Skeletal muscle tissue (tissue), 4 donors: ENCODE results near the gene DLX1. TPM values are rescaled to one million over a fixed set of nuclear protein-coding genes. Genes with fewer than 3 reads are reported as not detected.
"Not testable (repeated sequence)": the region's sequence is repeated elsewhere in the genome, so short reads cannot be mapped to it uniquely, and the experiment has no call there.

ENCODE experiments used
- H3K27ac ChIP-seq: one replicate; pipeline ENCODE4 v1.7.0; 2013; ENCODE audit warnings: mild to moderate bottlenecking, low read depth, low read length, inconsistent platforms
- H3K27me3 ChIP-seq, 3 donors: one replicate each; pipeline ENCODE4 v1.7.0; 2013; ENCODE audit warnings: low read length in 3 of 3; ENCODE audit not compliant: control insufficient read depth in 3 of 3, insufficient read depth in 3 of 3
- H3K36me3 ChIP-seq, 3 donors: one replicate each; pipeline ENCODE4 v1.7.0; 2013; ENCODE audit warnings: low read length in 3 of 3; ENCODE audit not compliant: control insufficient read depth in 3 of 3, insufficient read depth in 3 of 3
- H3K4me1 ChIP-seq, 3 donors: one replicate each; pipeline ENCODE4 v1.7.0; 2013; ENCODE audit warnings: low read length in 3 of 3, mild to moderate bottlenecking in 3 of 3; ENCODE audit not compliant: control insufficient read depth in 3 of 3, insufficient read depth in 3 of 3
- H3K4me3 ChIP-seq, 3 donors: one replicate each; pipeline ENCODE4 v1.7.0; 2013; ENCODE audit warnings: low read length in 3 of 3
- H3K9ac ChIP-seq, 3 donors: one replicate each; pipeline ENCODE4 v1.7.0; 2013; ENCODE audit warnings: low read length in 3 of 3, mild to moderate bottlenecking in 3 of 3, moderate library complexity in 2 of 3, low read depth in 1 of 3
- H3K9me3 ChIP-seq, 3 donors: one replicate each; pipeline ENCODE4 v1.7.0; 2013; ENCODE audit warnings: low read length in 3 of 3; ENCODE audit not compliant: control insufficient read depth in 3 of 3
- total RNA-seq: library from RNA; depleted of rRNA; stranded (reverse); fragments of >200 nt; gene quantifications from one replicate; pipeline ENCODE4 v1.2.3, GENCODE V29; 2014
- donor health status: Osteomylitis.

Gene DLX1
- total RNA-seq, 1 donor from 2014 or later: not detected

- H3K9ac ChIP-seq: no peak overlapping the region
- H3K36me3 ChIP-seq: peaks cover 0 to 20% (median 12%) of the 10 kb centered on the region in 3 donors
- H3K4me1 ChIP-seq: no peaks in the 10 kb centered on the region
- H3K27ac ChIP-seq: no peak overlapping the region
- no peaks in the 10 kb centered on the region for H3K9me3 ChIP-seq
- no peaks in the 10 kb centered on the region for H3K27me3 ChIP-seq
- no peak overlapping the region for H3K4me3 ChIP-seq
These were observed 21.9 kb upstream of the DLX1 start for GRCh38 chr2:172063446-172063845.

- H3K9ac ChIP-seq: no peak overlapping the region
- H3K36me3 ChIP-seq: peaks cover 0 to 20% (median 12%) of the 10 kb centered on the region in 3 donors
- no peaks in the 10 kb centered on the region for H3K9me3 ChIP-seq
- H3K27ac ChIP-seq: no peak overlapping the region
- H3K4me3 ChIP-seq: no peak overlapping the region
- no peaks in the 10 kb centered on the region for H3K4me1 ChIP-seq
- H3K27me3 ChIP-seq: no peaks in the 10 kb centered on the region
These were observed 20.2 kb upstream of the DLX1 start for GRCh38 chr2:172065111-172065510.

GRCh38 chr2:172066394-172066886 is 18.9 kb upstream of the DLX1 start:
- Histone ChIP-seq H3K9me3 (no peaks in the 10 kb centered on the region), H3K27ac (no peak overlapping the region), H3K9ac (no peak overlapping the region), H3K36me3 (peaks cover 0 to 20% (median 12%) of the 10 kb centered on the region in 3 donors), H3K4me1 (no peaks in the 10 kb centered on the region), H3K27me3 (no peaks in the 10 kb centered on the region), H3K4me3 (no peak overlapping the region)

- not testable (repeated sequence) for H3K9ac ChIP-seq, H3K4me1 ChIP-seq, H3K4me3 ChIP-seq
These were observed 17.4 kb upstream of the DLX1 start for GRCh38 chr2:172067905-172068304.

GRCh38 chr2:172070936-172071335 is 14.4 kb upstream of the DLX1 start:
- no peaks in the 10 kb centered on the region for H3K9me3 ChIP-seq
- H3K36me3 ChIP-seq: peaks cover 0 to 6% (median 4%) of the 10 kb centered on the region in 3 donors
- no peak overlapping the region for H3K27ac ChIP-seq
- no peaks in the 10 kb centered on the region for H3K4me1 ChIP-seq
- no peak overlapping the region for H3K9ac ChIP-seq
- H3K27me3 ChIP-seq: no peaks in the 10 kb centered on the region
- H3K4me3 ChIP-seq: no peak overlapping the region

More at GRCh38 chr2:172067905-172068304, 17.4 kb upstream of the DLX1 start:
- not testable (repeated sequence) for H3K9me3 ChIP-seq, H3K27me3 ChIP-seq, H3K27ac ChIP-seq
- H3K36me3 ChIP-seq: peaks cover 0 to 14% (median 4%) of the 10 kb centered on the region in 3 donors

GRCh38 chr2:172072303-172072702 is 13.0 kb upstream of the DLX1 start:
- Histone ChIP-seq H3K4me3 (no peak overlapping the region), H3K4me1 (no peaks in the 10 kb centered on the region), H3K27me3 (no peaks in the 10 kb centered on the region), H3K9me3 (no peaks in the 10 kb centered on the region), H3K27ac (no peak overlapping the region), H3K9ac (no peak overlapping the region), H3K36me3 (no peaks in the 10 kb centered on the region)

DNA sequence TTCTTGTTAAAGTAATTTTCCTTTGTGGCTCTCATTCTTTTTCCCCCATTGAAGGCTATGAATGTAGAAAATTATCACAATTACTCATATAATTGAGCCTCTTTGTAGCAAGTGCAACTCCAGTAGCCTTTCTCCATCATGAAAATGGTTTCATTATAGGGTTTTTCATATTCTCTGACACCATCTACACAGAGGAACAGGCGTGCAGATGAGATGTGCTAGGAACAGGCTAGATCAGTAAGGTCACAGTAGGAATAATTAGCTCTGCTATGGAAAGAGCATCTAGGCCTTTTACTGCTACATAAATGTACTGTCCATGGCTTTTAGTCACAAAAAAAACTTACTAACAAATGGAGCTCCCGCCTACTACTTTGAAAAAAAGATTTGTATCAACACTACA is 12.6 kb upstream of the DLX1 start:
- H3K36me3 ChIP-seq: no peaks in the 10 kb centered on the region
- no peak overlapping the region for H3K27ac ChIP-seq
- no peaks in the 10 kb centered on the region for H3K27me3 ChIP-seq
- no peak overlapping the region for H3K4me3 ChIP-seq
- no peak overlapping the region for H3K9ac ChIP-seq
- no peaks in the 10 kb centered on the region for H3K9me3 ChIP-seq
- no peaks in the 10 kb centered on the region for H3K4me1 ChIP-seq

GRCh38 chr2:172073518-172073917 is 11.8 kb upstream of the DLX1 start:
- no peaks in the 10 kb centered on the region for H3K9me3 ChIP-seq
- H3K36me3 ChIP-seq: no peaks in the 10 kb centered on the region
- H3K9ac ChIP-seq: no peak overlapping the region
- H3K4me1 ChIP-seq: no peaks in the 10 kb centered on the region
- peaks cover 0 to 1% (median 0%) of the 10 kb centered on the region in 3 donors for H3K27me3 ChIP-seq
- no peak overlapping the region for H3K4me3 ChIP-seq
- no peak overlapping the region for H3K27ac ChIP-seq

DNA sequence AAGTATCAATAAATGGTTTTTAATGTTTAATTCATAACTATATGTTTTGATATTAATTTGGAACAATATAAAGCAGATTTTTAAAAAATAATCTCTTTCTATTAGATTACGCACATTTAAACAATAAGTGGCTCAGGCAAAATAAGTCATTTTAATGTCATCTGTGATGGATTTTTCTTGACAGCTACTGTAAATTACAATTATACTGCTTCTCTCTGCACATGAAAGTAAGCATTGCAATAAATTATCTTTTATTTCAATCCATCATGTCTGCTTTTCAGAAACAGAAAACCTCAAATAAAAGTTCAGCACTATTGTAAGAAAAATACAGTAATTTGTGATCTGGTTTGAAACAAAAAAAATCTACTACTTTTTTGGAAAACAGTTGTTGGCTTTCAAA is 11.1 kb upstream of the DLX1 start:
- peaks cover 0 to 5% (median 3%) of the 10 kb centered on the region in 3 donors for H3K27me3 ChIP-seq
- H3K27ac ChIP-seq: no peak overlapping the region
- H3K9me3 ChIP-seq: no peaks in the 10 kb centered on the region
- H3K4me1 ChIP-seq: no peaks in the 10 kb centered on the region
- no peak overlapping the region for H3K9ac ChIP-seq
- H3K36me3 ChIP-seq: no peaks in the 10 kb centered on the region
- no peak overlapping the region for H3K4me3 ChIP-seq

- no peak overlapping the region for H3K4me3 ChIP-seq
- H3K36me3 ChIP-seq: no peaks in the 10 kb centered on the region
- peaks cover 12 to 18% (median 17%) of the 10 kb centered on the region in 3 donors for H3K4me1 ChIP-seq
- H3K27me3 ChIP-seq: peaks cover 47 to 50% (median 49%) of the 10 kb centered on the region in 3 donors
- no peak overlapping the region for H3K27ac ChIP-seq
- H3K9ac ChIP-seq: no peak overlapping the region
- H3K9me3 ChIP-seq: peaks cover 0 to 4% (median 0%) of the 10 kb centered on the region in 3 donors
These were observed 5.9 kb upstream of the DLX1 start for GRCh38 chr2:172079416-172079815.
